Smooth muscle cell (in vitro differentiated cells): ENCODE measurements around the gene RSAD1. TPM values are rescaled to one million over a fixed set of nuclear protein-coding genes. Genes with fewer than 3 reads are reported as not detected.

ENCODE experiments used
- DNase-seq: peaks from one replicate; lab custom pipeline; 2025; ENCODE audit not compliant: unreplicated experiment; lab: John Stamatoyannopoulos, UW
- H2AFZ ChIP-seq: fragments of 200-600 bp; sonication (generic); 2 replicates; pipeline ENCODE4 v1.6.0; 2016; ENCODE audit warnings: antibody characterized with exemption, low read depth, mild to moderate bottlenecking
- H3F3A ChIP-seq: fragments of 200-600 bp; sonication (generic); 2 replicates; pipeline ENCODE4 v1.6.0; 2017; ENCODE audit warnings: antibody characterized with exemption, low read depth
- H3K27ac ChIP-seq: fragments of 200-600 bp; sonication (generic); 2 replicates; pipeline ENCODE4 v1.5.1; 2016; ENCODE audit warnings: low read depth, mild to moderate bottlenecking
- H3K27me3 ChIP-seq: fragments of 200-600 bp; sonication (generic); 2 replicates; pipeline ENCODE4 v1.6.1; 2016; ENCODE audit warnings: low read depth, mild to moderate bottlenecking
- H3K36me3 ChIP-seq: fragments of 200-600 bp; sonication (generic); 2 replicates; pipeline ENCODE4 v1.5.1; 2016; ENCODE audit warnings: low read depth
- H3K4me1 ChIP-seq: fragments of 200-600 bp; sonication (generic); 2 replicates; pipeline ENCODE4 v1.5.1; 2016; ENCODE audit warnings: low read depth
- H3K4me2 ChIP-seq: fragments of 200-600 bp; sonication (generic); 2 replicates; pipeline ENCODE4 v1.6.0; 2016; ENCODE audit warnings: mild to moderate bottlenecking
- H3K4me3 ChIP-seq: fragments of 200-600 bp; sonication (generic); 2 replicates; pipeline ENCODE4 v1.5.1; 2016; ENCODE audit warnings: mild to moderate bottlenecking
- H3K79me2 ChIP-seq: fragments of 200-600 bp; sonication (generic); 2 replicates; pipeline ENCODE4 v1.6.0; 2016; ENCODE audit warnings: low read depth, mild to moderate bottlenecking
- H3K9ac ChIP-seq: fragments of 200-600 bp; sonication (generic); 2 replicates; pipeline ENCODE4 v1.6.0; 2016; ENCODE audit warnings: low read depth
- H3K9me3 ChIP-seq: fragments of 200-600 bp; sonication (generic); replicated peaks from 2 replicates; pipeline ENCODE4 v1.5.1; 2016; ENCODE audit warnings: low read depth
- H4K20me1 ChIP-seq: fragments of 200-600 bp; sonication (generic); 2 replicates; pipeline ENCODE4 v1.6.0; 2016; ENCODE audit warnings: low read depth
- CTCF ChIP-seq: fragments of 200-600 bp; sonication (generic); IDR thresholded peaks from 2 replicates; pipeline ENCODE4 v1.5.1; 2017; ENCODE audit warnings: borderline replicate concordance, mild to moderate bottlenecking, antibody characterized with exemption; ENCODE audit not compliant: insufficient read depth, poor library complexity, severe bottlenecking
- WGBS: methylation state at CpG from one replicate; pipeline ENCODE4 v1.1.7; 2016; ENCODE audit warnings: low lambda C conversion rate; 5-methylcytosine and 5-hydroxymethylcytosine counted together
- polyA plus RNA-seq: library from polyadenylated mRNA; unstranded; fragments of >200 nt; fragmentation: Nextera tagmentation; extraction: Ambion mirVana; gene quantifications from 2 replicates; pipeline ENCODE4 v1.2.1, GENCODE V29; 2016
- total RNA-seq: library from RNA; depleted of rRNA; stranded (reverse); fragments of >200 nt; gene quantifications from 2 replicates; pipeline ENCODE4 v1.2.3, GENCODE V29; 2014

Gene RSAD1
- total and polyA plus RNA-seq, 2 experiments from 2014 or later: 11.4 to 21.1 TPM

GRCh38 chr17:50476545-50477315 lies 1.9 kb upstream of the RSAD1 start:
- Histone ChIP-seq H3K27me3 (peaks cover 19% of the 10 kb centered on the region), H3K36me3 (no peaks in the 10 kb centered on the region), H3K79me2 (peaks cover 14% of the 10 kb centered on the region), H2AFZ (no peak overlapping the region), H3K4me3 (no peak overlapping the region), H3F3A (peaks cover 6% of the 10 kb centered on the region), H4K20me1 (peaks cover 12% of the 10 kb centered on the region), H3K4me1 (peaks cover 5% of the 10 kb centered on the region), H3K27ac (no peak overlapping the region), H3K9me3 (no peaks in the 10 kb centered on the region), H3K9ac (no peak overlapping the region), H3K4me2 (no peak overlapping the region)
- DNase-seq: no peak
- no peak for TF ChIP-seq CTCF
- WGBS: 92% methylated on average over 18 of the region's 18 CpGs

- H3K9ac ChIP-seq: no peak overlapping the region
- peaks cover 5% of the 10 kb centered on the region for H3K4me1 ChIP-seq
- H3K9me3 ChIP-seq: no peaks in the 10 kb centered on the region
- peak overlapping the region; percentile 38 for H3K27ac ChIP-seq
- no peak for TF ChIP-seq CTCF
- H4K20me1 ChIP-seq: peaks cover 12% of the 10 kb centered on the region
- peaks cover 19% of the 10 kb centered on the region for H3K27me3 ChIP-seq
- peak overlapping the region; percentile 97 for H3K4me2 ChIP-seq
- no peak for DNase-seq
- H3K4me3 ChIP-seq: peak overlapping the region; percentile 78
- no peaks in the 10 kb centered on the region for H3K36me3 ChIP-seq
- peak overlapping the region; percentile 85 for H2AFZ ChIP-seq
- H3F3A ChIP-seq: peaks cover 6% of the 10 kb centered on the region
- 86% methylated on average over 7 of the region's 7 CpGs for WGBS
- peaks cover 14% of the 10 kb centered on the region for H3K79me2 ChIP-seq
Observed at GRCh38 chr17:50477976-50478375, 684 bp upstream of the RSAD1 start.

GRCh38 chr17:50479522-50480141 lies 972 bp downstream of the RSAD1 start:
- WGBS: 18% methylated on average over 19 of the region's 19 CpGs

More at GRCh38 chr17:50479522-50480141, 972 bp downstream of the RSAD1 start:
- Histone ChIP-seq H3K9me3 (no peaks in the 10 kb centered on the region), H3K27me3 (peaks cover 19% of the 10 kb centered on the region), H3K4me3 (peak overlapping the region; percentile 78), H3K79me2 (peaks cover 14% of the 10 kb centered on the region), H3K27ac (no peak overlapping the region), H3K4me1 (peaks cover 5% of the 10 kb centered on the region), H3K9ac (no peak overlapping the region), H2AFZ (no peak overlapping the region), H3K4me2 (peak overlapping the region; percentile 97), H3F3A (peaks cover 6% of the 10 kb centered on the region), H3K36me3 (no peaks in the 10 kb centered on the region), H4K20me1 (peaks cover 12% of the 10 kb centered on the region)
- peak; percentile 36 for DNase-seq
- peak; percentile 37 for TF ChIP-seq CTCF
